Measurements from ENCODE around the gene TMEM143. TPM values are rescaled to one million over a fixed set of nuclear protein-coding genes. Genes with fewer than 3 reads are reported as not detected.
"Not testable (repeated sequence)": the region's sequence is repeated elsewhere in the genome, so short reads cannot be mapped to it uniquely, and the experiment has no call there.

TMEM143 gene
- total and polyA plus RNA-seq, 4 donors = 3.2 to 10.2 (median 6.7) TPM

DNA sequence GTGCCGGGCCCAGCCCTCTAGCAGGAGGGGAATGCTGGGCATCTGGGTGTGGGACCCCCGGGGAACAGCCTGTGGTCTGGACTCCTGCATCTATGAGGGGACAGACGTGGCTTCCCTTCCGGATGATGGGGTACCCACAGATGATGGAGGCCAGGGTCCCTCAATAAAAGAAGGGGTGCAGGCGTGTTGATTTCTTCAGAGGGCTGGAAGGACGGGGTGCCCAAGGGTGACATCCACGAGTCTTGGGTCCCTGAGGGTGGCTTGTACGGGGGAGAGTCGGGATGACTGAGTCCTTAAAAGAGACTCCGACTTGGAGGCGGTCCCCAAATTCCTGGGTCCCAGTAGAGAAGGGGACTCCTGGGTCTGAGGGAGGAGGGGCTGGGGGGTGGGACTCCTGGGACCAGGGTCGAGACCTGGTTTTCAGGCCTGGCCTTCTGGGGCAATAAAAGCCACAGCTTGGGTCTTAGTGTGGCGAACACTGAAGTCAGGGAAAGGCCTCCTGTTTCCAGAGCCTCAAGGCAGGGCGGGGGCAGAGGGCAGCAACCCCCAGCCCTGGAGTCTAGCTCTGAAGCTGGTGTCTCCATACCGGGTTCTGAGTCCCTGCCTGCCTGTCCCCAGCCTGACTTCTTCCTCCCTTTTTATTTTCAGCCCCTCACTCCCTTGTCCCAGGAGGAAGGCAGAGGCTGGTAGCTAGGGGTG, 29.3 kb upstream of the TMEM143 start:
- no peak for TF ChIP-seq FOXA2 (IDR thresholded peaks at IDR 0.05)
- TF ChIP-seq, protein P1, sequence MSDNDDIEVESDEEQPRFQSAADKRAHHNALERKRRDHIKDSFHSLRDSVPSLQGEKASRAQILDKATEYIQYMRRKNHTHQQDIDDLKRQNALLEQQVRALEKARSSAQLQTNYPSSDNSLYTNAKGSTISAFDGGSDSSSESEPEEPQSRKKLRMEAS (IDR thresholded peaks at IDR 0.05) = no peak
- no peak for TF ChIP-seq HNF4G (IDR thresholded peaks at IDR 0.05)
- TF ChIP-seq HNF4A (conservative IDR thresholded peaks at IDR 0.05) = no peak
- no peak for TF ChIP-seq NR2F2 (IDR thresholded peaks at IDR 0.05)
- TF ChIP-seq TAF1 (conservative IDR thresholded peaks at IDR 0.05) = no peak
- TF ChIP-seq GABPA (IDR thresholded peaks at IDR 0.05 in 1 of 2, conservative IDR thresholded peaks at IDR 0.05 in 1 of 2) = no peak
- TF ChIP-seq, protein P2, sequence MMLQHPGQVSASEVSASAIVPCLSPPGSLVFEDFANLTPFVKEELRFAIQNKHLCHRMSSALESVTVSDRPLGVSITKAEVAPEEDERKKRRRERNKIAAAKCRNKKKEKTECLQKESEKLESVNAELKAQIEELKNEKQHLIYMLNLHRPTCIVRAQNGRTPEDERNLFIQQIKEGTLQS (IDR thresholded peaks at IDR 0.05) = no peak
- no peak for TF ChIP-seq YY1 (IDR thresholded peaks at IDR 0.05)
- TF ChIP-seq SP1 (IDR thresholded peaks at IDR 0.05) = no peak
- TF ChIP-seq, protein P3, sequence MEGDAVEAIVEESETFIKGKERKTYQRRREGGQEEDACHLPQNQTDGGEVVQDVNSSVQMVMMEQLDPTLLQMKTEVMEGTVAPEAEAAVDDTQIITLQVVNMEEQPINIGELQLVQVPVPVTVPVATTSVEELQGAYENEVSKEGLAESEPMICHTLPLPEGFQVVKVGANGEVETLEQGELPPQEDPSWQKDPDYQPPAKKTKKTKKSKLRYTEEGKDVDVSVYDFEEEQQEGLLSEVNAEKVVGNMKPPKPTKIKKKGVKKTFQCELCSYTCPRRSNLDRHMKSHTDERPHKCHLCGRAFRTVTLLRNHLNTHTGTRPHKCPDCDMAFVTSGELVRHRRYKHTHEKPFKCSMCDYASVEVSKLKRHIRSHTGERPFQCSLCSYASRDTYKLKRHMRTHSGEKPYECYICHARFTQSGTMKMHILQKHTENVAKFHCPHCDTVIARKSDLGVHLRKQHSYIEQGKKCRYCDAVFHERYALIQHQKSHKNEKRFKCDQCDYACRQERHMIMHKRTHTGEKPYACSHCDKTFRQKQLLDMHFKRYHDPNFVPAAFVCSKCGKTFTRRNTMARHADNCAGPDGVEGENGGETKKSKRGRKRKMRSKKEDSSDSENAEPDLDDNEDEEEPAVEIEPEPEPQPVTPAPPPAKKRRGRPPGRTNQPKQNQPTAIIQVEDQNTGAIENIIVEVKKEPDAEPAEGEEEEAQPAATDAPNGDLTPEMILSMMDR (IDR thresholded peaks at IDR 0.05; ENCODE audit: low read depth, low read length, missing input control) = no peak
- TF ChIP-seq, protein P4, sequence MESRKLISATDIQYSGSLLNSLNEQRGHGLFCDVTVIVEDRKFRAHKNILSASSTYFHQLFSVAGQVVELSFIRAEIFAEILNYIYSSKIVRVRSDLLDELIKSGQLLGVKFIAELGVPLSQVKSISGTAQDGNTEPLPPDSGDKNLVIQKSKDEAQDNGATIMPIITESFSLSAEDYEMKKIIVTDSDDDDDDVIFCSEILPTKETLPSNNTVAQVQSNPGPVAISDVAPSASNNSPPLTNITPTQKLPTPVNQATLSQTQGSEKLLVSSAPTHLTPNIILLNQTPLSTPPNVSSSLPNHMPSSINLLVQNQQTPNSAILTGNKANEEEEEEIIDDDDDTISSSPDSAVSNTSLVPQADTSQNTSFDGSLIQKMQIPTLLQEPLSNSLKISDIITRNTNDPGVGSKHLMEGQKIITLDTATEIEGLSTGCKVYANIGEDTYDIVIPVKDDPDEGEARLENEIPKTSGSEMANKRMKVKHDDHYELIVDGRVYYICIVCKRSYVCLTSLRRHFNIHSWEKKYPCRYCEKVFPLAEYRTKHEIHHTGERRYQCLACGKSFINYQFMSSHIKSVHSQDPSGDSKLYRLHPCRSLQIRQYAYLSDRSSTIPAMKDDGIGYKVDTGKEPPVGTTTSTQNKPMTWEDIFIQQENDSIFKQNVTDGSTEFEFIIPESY (IDR thresholded peaks at IDR 0.05) = no peak
- TF ChIP-seq RAD21 (IDR thresholded peaks at IDR 0.05) = no peak
- TF ChIP-seq, protein P5, sequence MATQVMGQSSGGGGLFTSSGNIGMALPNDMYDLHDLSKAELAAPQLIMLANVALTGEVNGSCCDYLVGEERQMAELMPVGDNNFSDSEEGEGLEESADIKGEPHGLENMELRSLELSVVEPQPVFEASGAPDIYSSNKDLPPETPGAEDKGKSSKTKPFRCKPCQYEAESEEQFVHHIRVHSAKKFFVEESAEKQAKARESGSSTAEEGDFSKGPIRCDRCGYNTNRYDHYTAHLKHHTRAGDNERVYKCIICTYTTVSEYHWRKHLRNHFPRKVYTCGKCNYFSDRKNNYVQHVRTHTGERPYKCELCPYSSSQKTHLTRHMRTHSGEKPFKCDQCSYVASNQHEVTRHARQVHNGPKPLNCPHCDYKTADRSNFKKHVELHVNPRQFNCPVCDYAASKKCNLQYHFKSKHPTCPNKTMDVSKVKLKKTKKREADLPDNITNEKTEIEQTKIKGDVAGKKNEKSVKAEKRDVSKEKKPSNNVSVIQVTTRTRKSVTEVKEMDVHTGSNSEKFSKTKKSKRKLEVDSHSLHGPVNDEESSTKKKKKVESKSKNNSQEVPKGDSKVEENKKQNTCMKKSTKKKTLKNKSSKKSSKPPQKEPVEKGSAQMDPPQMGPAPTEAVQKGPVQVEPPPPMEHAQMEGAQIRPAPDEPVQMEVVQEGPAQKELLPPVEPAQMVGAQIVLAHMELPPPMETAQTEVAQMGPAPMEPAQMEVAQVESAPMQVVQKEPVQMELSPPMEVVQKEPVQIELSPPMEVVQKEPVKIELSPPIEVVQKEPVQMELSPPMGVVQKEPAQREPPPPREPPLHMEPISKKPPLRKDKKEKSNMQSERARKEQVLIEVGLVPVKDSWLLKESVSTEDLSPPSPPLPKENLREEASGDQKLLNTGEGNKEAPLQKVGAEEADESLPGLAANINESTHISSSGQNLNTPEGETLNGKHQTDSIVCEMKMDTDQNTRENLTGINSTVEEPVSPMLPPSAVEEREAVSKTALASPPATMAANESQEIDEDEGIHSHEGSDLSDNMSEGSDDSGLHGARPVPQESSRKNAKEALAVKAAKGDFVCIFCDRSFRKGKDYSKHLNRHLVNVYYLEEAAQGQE (IDR thresholded peaks at IDR 0.05) = no peak
- TF ChIP-seq EGR1 (IDR thresholded peaks at IDR 0.05; ENCODE audit: low read depth in 2 of 2) = no peak
- no peak overlapping the region for H3K4me3 ChIP-seq (ENCODE audit: low read depth in 1 of 3, low read length in 3 of 3)
- DNase-seq (ENCODE audit: low spot score) = no peak
- peaks cover 2 to 10% (median 3%) of the 10 kb centered on the region in 4 donors for H3K36me3 ChIP-seq (ENCODE audit: control insufficient read depth in 4 of 4, insufficient read depth in 3 of 4, low read depth in 1 of 4, low read length in 3 of 4)
- H3K4me1 ChIP-seq (ENCODE audit: control insufficient read depth in 4 of 4, insufficient read depth in 4 of 4, low read length in 3 of 4) = peaks cover 0 to 9% (median 3%) of the 10 kb centered on the region in 4 donors
- no peak overlapping the region for H3K27ac ChIP-seq (ENCODE audit: low read depth in 1 of 2, low read length in 2 of 2)
- no peaks in the 10 kb centered on the region for H3K9me3 ChIP-seq (ENCODE audit: control insufficient read depth in 4 of 4, low read length in 3 of 4)
- H3K9ac ChIP-seq (ENCODE audit: low read depth in 1 of 2, low read length in 2 of 2) = no peak overlapping the region
- WGBS = 78% methylated on average over 15 of the region's 15 CpGs
- H3K27me3 ChIP-seq (ENCODE audit: control insufficient read depth in 4 of 4, insufficient read depth in 4 of 4, low read length in 3 of 4) = peaks cover 0 to 20% (median 13%) of the 10 kb centered on the region in 4 donors

DNA sequence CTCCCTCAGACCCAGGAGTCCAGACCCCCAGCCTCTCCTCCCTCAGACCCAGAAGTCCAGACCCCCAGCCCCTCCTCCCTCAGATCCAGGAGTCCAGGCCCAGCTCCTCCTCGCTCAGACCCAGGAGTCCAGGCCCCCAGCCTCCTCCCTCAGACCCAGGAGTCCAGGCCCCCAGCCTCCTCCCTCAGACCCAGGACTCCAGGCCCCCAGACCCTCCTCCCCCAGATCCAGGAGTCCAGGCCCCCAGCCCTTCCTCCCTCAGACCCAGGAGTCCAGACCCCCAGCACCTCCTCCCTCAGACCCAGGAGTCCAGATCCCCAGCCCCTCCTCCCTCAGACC, 28.2 kb upstream of the TMEM143 start:
- not testable (repeated sequence) for H3K4me3 ChIP-seq (ENCODE audit: low read depth in 1 of 3, low read length in 3 of 3); H3K4me1 ChIP-seq (ENCODE audit: control insufficient read depth in 4 of 4, insufficient read depth in 4 of 4, low read length in 3 of 4); H3K27ac ChIP-seq (ENCODE audit: low read depth in 1 of 2, low read length in 2 of 2); H3K9ac ChIP-seq (ENCODE audit: low read depth in 1 of 2, low read length in 2 of 2); H3K9me3 ChIP-seq (ENCODE audit: control insufficient read depth in 4 of 4, low read length in 3 of 4); DNase-seq (ENCODE audit: low spot score)
- WGBS = 74% methylated on average over 1 of the region's 1 CpG
- peaks cover 7 to 17% (median 9%) of the 10 kb centered on the region in 4 donors for H3K36me3 ChIP-seq (ENCODE audit: control insufficient read depth in 4 of 4, insufficient read depth in 3 of 4, low read depth in 1 of 4, low read length in 3 of 4)
- peaks cover 0 to 15% (median 7%) of the 10 kb centered on the region in 4 donors for H3K27me3 ChIP-seq (ENCODE audit: control insufficient read depth in 4 of 4, insufficient read depth in 4 of 4, low read length in 3 of 4)
